Kidney epithelial cell (primary cell): ENCODE results near the gene DBH. TPM values are rescaled to one million over a fixed set of nuclear protein-coding genes. Genes with fewer than 3 reads are reported as not detected.

Experiments used
- DNase-seq: peaks from one replicate; pipeline ENCODE4 v3.0.0-alpha.2; 2010; ENCODE audit warnings: low read depth
- H3K27me3 ChIP-seq: 2 replicates; pipeline ENCODE4 v1.6.0; 2011; ENCODE audit warnings: low read length; ENCODE audit not compliant: control insufficient read depth, insufficient read depth
- H3K36me3 ChIP-seq: 2 replicates; pipeline ENCODE4 v1.5.1; 2011; ENCODE audit warnings: low read length; ENCODE audit not compliant: control insufficient read depth, insufficient read depth
- H3K4me3 ChIP-seq: 2 replicates; pipeline ENCODE4 v1.5.1; 2011; ENCODE audit warnings: low read depth, mild to moderate bottlenecking, control low read depth, low read length
- total RNA-seq: library from RNA; depleted of rRNA; stranded (reverse); fragments of >200 nt; gene quantifications from 2 replicates; pipeline ENCODE4 v1.2.3, GENCODE V29; 2015
- TF ChIP-seq, protein P1 (sequence below): IDR thresholded peaks from 2 replicates; pipeline ENCODE4 v1.5.1; 2011; ENCODE audit warnings: mild to moderate bottlenecking, moderate library complexity, low read length, control low read depth, inconsistent platforms; ENCODE audit not compliant: insufficient read depth, poor library complexity, severe bottlenecking

The DBH gene
- total RNA-seq, 1 donor from 2014 or later, result not detected

- H3K27me3 ChIP-seq, result peaks cover 17% of the 10 kb centered on the region
These were observed 4.0 kb downstream of the DBH start for GRCh38 chr9:133640160-133640559.

GRCh38 chr9:133640580-133641395 is 4.6 kb downstream of the DBH start:
- TF ChIP-seq, protein P1, sequence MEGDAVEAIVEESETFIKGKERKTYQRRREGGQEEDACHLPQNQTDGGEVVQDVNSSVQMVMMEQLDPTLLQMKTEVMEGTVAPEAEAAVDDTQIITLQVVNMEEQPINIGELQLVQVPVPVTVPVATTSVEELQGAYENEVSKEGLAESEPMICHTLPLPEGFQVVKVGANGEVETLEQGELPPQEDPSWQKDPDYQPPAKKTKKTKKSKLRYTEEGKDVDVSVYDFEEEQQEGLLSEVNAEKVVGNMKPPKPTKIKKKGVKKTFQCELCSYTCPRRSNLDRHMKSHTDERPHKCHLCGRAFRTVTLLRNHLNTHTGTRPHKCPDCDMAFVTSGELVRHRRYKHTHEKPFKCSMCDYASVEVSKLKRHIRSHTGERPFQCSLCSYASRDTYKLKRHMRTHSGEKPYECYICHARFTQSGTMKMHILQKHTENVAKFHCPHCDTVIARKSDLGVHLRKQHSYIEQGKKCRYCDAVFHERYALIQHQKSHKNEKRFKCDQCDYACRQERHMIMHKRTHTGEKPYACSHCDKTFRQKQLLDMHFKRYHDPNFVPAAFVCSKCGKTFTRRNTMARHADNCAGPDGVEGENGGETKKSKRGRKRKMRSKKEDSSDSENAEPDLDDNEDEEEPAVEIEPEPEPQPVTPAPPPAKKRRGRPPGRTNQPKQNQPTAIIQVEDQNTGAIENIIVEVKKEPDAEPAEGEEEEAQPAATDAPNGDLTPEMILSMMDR, result no peak
- no peak for DNase-seq
- H3K36me3 ChIP-seq, result no peaks in the 10 kb centered on the region
- H3K4me3 ChIP-seq, result no peak overlapping the region
- H3K27me3 ChIP-seq, result peaks cover 13% of the 10 kb centered on the region

More at GRCh38 chr9:133640160-133640559, 4.0 kb downstream of the DBH start:
- TF ChIP-seq, protein P1, result no peak
- no peaks in the 10 kb centered on the region for H3K36me3 ChIP-seq
- H3K4me3 ChIP-seq, result no peak overlapping the region
- no peak for DNase-seq

DNA sequence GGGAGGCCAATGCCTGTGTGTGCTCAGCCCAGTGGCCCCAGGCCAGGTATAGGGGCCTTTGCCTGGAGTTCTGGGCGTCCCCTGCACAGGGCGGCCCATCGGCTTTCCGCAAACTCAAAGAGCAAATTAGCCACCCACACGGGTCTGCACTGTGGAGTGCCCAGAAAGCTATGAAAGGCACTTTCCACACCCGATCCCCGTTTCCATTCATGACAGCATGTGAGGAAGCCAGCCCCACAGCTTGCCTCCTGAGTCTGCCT is 5.2 kb downstream of the DBH start:
- Histone ChIP-seq H3K27me3 (peaks cover 12% of the 10 kb centered on the region), H3K36me3 (no peaks in the 10 kb centered on the region), H3K4me3 (no peak overlapping the region)
- no peak for DNase-seq
- TF ChIP-seq, protein P1, result no peak

- no peak overlapping the region for H3K4me3 ChIP-seq
- TF ChIP-seq, protein P1, result no peak
- DNase-seq, result no peak
- no peaks in the 10 kb centered on the region for H3K36me3 ChIP-seq
- peaks cover 15% of the 10 kb centered on the region for H3K27me3 ChIP-seq
These were observed 5.9 kb downstream of the DBH start for GRCh38 chr9:133641861-133642595.

DNA sequence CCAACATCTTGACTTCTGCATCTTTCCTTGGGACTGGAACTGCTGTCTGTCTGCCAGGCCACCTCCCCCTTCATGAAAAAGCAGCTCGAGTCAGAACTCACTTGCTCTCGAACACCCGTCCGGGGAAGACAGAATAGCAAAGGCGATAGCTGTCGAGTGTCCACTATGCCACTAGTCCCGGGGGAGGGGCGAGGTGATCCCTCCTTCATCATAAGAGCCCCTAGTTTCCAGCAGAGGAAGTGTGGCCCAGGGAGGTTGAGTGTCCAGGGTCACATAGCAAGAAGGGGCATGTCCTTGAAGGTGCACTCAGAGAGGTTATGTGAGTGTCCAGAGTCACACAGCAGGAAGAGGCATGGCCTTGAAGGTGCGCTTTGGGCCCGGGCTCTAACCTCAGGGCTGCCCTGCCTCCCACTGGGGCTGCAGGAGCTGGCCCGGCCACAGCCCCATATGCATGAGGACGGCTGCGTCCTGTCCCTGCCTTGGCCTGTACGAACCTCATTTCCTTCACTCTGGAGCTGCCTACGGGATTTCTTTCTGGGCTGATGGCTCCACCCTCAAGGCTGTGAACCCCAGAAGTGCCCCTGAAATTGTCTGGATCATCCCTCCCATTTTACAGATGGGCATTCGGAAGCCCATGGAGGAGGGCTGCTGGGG is 6.7 kb downstream of the DBH start:
- DNase-seq, result no peak
- TF ChIP-seq, protein P1, result no peak
- H3K27me3 ChIP-seq, result peaks cover 18% of the 10 kb centered on the region

More for the DNA sequence above, 6.7 kb downstream of the DBH start:
- Histone ChIP-seq H3K36me3 (no peaks in the 10 kb centered on the region), H3K4me3 (no peak overlapping the region)
